A549 (cell line): ENCODE measurements around the gene ST6GALNAC2.

Experiments used
- CHD2 ChIP-seq: fragments of 150-350 bp; IDR thresholded peaks from 2 replicates; pipeline ENCODE4 v1.6.1; 2014; ENCODE audit warnings: low read length; ENCODE audit not compliant: partially characterized antibody
- CTCF ChIP-seq: fragments of >200 bp; sonication (Bioruptor Twin); formaldehyde crosslinking; IDR thresholded peaks from 3 replicates; pipeline ENCODE4 v1.5.1; 2016
- KDM5A ChIP-seq: fragments of 200-600 bp; sonication (generic); IDR thresholded peaks from 2 replicates; pipeline ENCODE4 v1.6.1; 2016; ENCODE audit warnings: antibody characterized with exemption, mild to moderate bottlenecking
- POLR2A ChIP-seq: IDR thresholded peaks from 2 replicates; pipeline ENCODE4 v1.6.1; 2012; ENCODE audit warnings: mild to moderate bottlenecking, low read length
- RARB ChIP-seq: fragments of 250-450 bp; sonication (Bioruptor Pico); IDR thresholded peaks from 2 replicates; pipeline ENCODE4 v1.8.0; 2021; ENCODE audit warnings: mild to moderate bottlenecking, moderate library complexity
- TF ChIP-seq, protein P1 (sequence below): fragments of >200 bp; sonication (Bioruptor Twin); formaldehyde crosslinking; IDR thresholded peaks from 3 replicates; pipeline ENCODE4 v1.6.1; 2016

- TF ChIP-seq CTCF: no peak
- TF ChIP-seq, protein P1, sequence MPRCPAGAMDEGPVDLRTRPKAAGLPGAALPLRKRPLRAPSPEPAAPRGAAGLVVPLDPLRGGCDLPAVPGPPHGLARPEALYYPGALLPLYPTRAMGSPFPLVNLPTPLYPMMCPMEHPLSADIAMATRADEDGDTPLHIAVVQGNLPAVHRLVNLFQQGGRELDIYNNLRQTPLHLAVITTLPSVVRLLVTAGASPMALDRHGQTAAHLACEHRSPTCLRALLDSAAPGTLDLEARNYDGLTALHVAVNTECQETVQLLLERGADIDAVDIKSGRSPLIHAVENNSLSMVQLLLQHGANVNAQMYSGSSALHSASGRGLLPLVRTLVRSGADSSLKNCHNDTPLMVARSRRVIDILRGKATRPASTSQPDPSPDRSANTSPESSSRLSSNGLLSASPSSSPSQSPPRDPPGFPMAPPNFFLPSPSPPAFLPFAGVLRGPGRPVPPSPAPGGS: no peak
- no peak for TF ChIP-seq CHD2
- TF ChIP-seq KDM5A: no peak
- no peak for TF ChIP-seq RARB (CRISPR knock-in tag)
- no peak for TF ChIP-seq POLR2A
Observed at GRCh38 chr17:76527430-76528111, 58.1 kb downstream of the ST6GALNAC2 start.
